MM.1S (cell line): ENCODE data around the gene RALGPS2.

Source experiments
- CTCF ChIP-seq: fragments of 300-600 bp; sonication (generic); IDR thresholded peaks from 2 replicates; pipeline ENCODE4 v1.5.1; 2016; ENCODE audit warnings: antibody characterized with exemption, low read length, mixed read lengths
- EZH2 ChIP-seq: fragments of 300-600 bp; sonication (generic); optimal IDR thresholded peaks from 2 replicates; pipeline ENCODE3; 2017; ENCODE audit warnings: low read depth, mild to moderate bottlenecking, antibody characterized with exemption, low read length, mixed read lengths

- TF ChIP-seq CTCF (no peak), EZH2 (no peak)
Measured at GRCh38 chr1:178933709-178934490, 208.9 kb downstream of the RALGPS2 start.
